GM06990 (cell line): ENCODE results near the gene CEP162.
"Not testable (repeated sequence)": the region's sequence is repeated elsewhere in the genome, so short reads cannot be mapped to it uniquely, and the experiment has no call there.

Source experiments
- DNase-seq: peaks from one replicate; pipeline ENCODE4 v3.0.0-alpha.2; 2011; ENCODE audit not compliant: insufficient read length; ENCODE audit errors: extremely low read depth
- H3K27me3 ChIP-seq: replicated peaks from 2 replicates; pipeline ENCODE4 v1.6.0; 2011; ENCODE audit warnings: low read length; ENCODE audit not compliant: control insufficient read depth, insufficient read depth
- H3K36me3 ChIP-seq: 2 replicates; pipeline ENCODE4 v1.5.1; 2011; ENCODE audit warnings: low read length; ENCODE audit not compliant: control insufficient read depth, insufficient read depth
- H3K4me3 ChIP-seq: replicated peaks from 2 replicates; pipeline ENCODE4 v1.5.1; 2011; ENCODE audit warnings: low read depth, mild to moderate bottlenecking, control low read depth, low read length
- CTCF ChIP-seq: IDR thresholded peaks from 2 replicates; pipeline ENCODE4 v1.5.1; 2011; ENCODE audit warnings: low read length, control low read depth, mild to moderate bottlenecking, inconsistent platforms; ENCODE audit not compliant: insufficient read depth, poor library complexity, severe bottlenecking

CEP162 gene

DNA sequence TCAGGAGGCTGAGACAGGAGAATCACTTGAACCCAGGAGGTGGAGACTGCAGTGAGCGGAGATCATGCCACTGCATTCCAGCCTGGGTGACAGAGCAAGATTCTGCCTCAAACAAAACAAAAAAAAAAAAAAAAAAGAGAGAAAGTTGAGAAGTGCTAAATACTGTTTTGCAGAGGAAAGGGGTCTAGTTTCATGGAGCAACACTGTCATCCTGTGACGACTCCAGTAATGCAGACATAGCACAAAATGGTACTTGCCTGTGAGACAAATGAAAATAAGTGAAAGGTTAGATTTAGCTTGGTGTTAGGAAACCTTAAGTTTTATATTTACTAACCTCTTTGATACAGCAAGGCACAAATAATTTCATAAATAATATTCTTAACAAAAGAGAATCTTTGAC lies 29.7 kb downstream of the CEP162 start:
- Histone ChIP-seq H3K36me3 (peaks cover 2% of the 10 kb centered on the region), H3K27me3 (no peaks in the 10 kb centered on the region), H3K4me3 (no peak overlapping the region)
- DNase-seq = no peak
- TF ChIP-seq CTCF = no peak

DNA sequence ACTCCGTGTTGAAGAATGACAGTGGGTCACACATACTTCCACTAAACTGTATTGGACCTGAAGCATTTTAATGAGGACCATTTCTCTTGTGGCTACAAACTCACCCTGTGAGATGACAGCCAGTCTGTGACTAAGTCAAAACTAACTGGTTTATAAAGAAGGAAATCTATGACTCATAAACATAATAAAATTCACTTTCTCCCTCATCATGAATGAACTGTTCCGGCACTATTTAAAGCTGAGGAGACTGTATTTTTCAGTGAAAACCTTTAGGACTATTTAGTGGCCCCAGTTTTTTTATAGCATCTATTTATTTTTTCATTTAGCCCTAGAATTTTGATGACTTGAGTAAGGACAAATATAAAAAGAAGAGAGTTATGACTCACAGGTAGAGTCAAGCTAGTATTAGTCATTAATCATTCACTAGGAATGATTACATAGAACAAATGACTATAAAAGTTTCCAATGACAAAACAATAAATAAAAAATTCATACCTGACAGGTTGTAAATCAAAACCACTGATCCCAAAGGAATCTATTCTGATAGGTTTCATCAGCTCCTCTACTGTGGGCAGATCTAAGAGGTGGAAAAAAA lies 34.2 kb downstream of the CEP162 start:
- no peak for TF ChIP-seq CTCF
- Histone ChIP-seq H3K27me3 (no peaks in the 10 kb centered on the region), H3K4me3 (no peak overlapping the region), H3K36me3 (peaks cover 2% of the 10 kb centered on the region)
- DNase-seq = no peak

GRCh38 chr6:84191802-84192201 lies 35.6 kb downstream of the CEP162 start:
- Histone ChIP-seq H3K36me3 (peaks cover 2% of the 10 kb centered on the region), H3K27me3 (no peaks in the 10 kb centered on the region), H3K4me3 (no peak overlapping the region)
- TF ChIP-seq CTCF = no peak
- DNase-seq = no peak

- H3K27me3 ChIP-seq, H3K36me3 ChIP-seq, DNase-seq, H3K4me3 ChIP-seq: not testable (repeated sequence)
These were observed 38.1 kb downstream of the CEP162 start for GRCh38 chr6:84189356-84189755.

DNA sequence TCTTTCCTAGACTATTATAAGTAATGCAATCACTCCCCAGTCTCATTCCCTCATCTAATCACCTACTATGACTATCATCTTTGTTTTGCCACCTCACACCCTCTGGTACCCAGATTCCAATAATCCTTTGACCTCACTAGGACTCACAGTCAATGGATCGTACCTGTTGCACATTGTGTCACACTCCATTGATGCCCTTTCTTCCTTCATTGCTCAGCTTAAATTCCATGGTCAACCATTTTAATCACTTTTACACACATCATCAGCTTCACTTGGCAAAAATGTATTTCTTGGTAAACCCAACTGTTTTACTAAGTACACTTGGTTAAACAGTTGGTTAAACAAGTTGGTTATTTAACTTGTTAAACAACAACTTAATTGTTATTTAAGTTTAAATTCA lies 44.0 kb downstream of the CEP162 start:
- no peak for TF ChIP-seq CTCF
- DNase-seq = no peak
- Histone ChIP-seq H3K27me3 (no peaks in the 10 kb centered on the region), H3K4me3 (no peak overlapping the region), H3K36me3 (no peaks in the 10 kb centered on the region)

- Histone ChIP-seq H3K36me3 (no peaks in the 10 kb centered on the region), H3K27me3 (no peaks in the 10 kb centered on the region), H3K4me3 (no peak overlapping the region)
- no peak for TF ChIP-seq CTCF
- DNase-seq = no peak
These were observed 45.4 kb downstream of the CEP162 start for GRCh38 chr6:84182001-84182400.
